Activated CD4-positive, alpha-beta T cell treated with anti-CD3 and anti-CD28 coated beads for 24 hours (primary cell): Measurements from ENCODE around the gene CCNG2.

Experiments
- DNase-seq, 2 donors: peaks; one replicate each; pipeline ENCODE4 v3.0.0-alpha.2; 2020; ENCODE audit warnings: low read depth in 2 of 2

Gene CCNG2

GRCh38 chr4:77146186-77147078, 10.6 kb upstream of the CCNG2 start:
- no peak for DNase-seq

- DNase-seq: no peak
Measured at GRCh38 chr4:77147079-77147782, 9.8 kb upstream of the CCNG2 start.

- DNase-seq: no peak
Measured at GRCh38 chr4:77148078-77148477, 8.9 kb upstream of the CCNG2 start.

- no peak for DNase-seq
Measured at GRCh38 chr4:77149789-77150188, 7.2 kb upstream of the CCNG2 start.

- no peak for DNase-seq
Measured at GRCh38 chr4:77151241-77151640, 5.8 kb upstream of the CCNG2 start.

GRCh38 chr4:77152421-77152820, 4.6 kb upstream of the CCNG2 start:
- DNase-seq: no peak

GRCh38 chr4:77153006-77153405, 4.0 kb upstream of the CCNG2 start:
- DNase-seq: no peak

- no peak for DNase-seq
Measured at GRCh38 chr4:77154065-77154464, 2.9 kb upstream of the CCNG2 start.

- DNase-seq: no peak
Measured at GRCh38 chr4:77154761-77155499, 2.1 kb upstream of the CCNG2 start.

GRCh38 chr4:77155631-77156452, 1.2 kb upstream of the CCNG2 start:
- DNase-seq: no peak

GRCh38 chr4:77156533-77156911, 485 bp upstream of the CCNG2 start:
- DNase-seq: peak; percentile 77 to 91

- peak; percentile 38 to 49 for DNase-seq
Measured at GRCh38 chr4:77157859-77158486, 966 bp downstream of the CCNG2 start.

GRCh38 chr4:77158487-77158861, 1.5 kb downstream of the CCNG2 start:
- no peak for DNase-seq

GRCh38 chr4:77159806-77160205, 2.8 kb downstream of the CCNG2 start:
- no peak for DNase-seq

GRCh38 chr4:77163641-77164040, 6.6 kb downstream of the CCNG2 start:
- DNase-seq: no peak

- DNase-seq: no peak
Measured at GRCh38 chr4:77167173-77167572, 10.2 kb downstream of the CCNG2 start.

GRCh38 chr4:77167866-77168265, 10.9 kb downstream of the CCNG2 start:
- no peak for DNase-seq

GRCh38 chr4:77169481-77169880, 12.5 kb downstream of the CCNG2 start:
- no peak for DNase-seq

- DNase-seq: no peak
Measured at GRCh38 chr4:77170926-77171325, 13.9 kb downstream of the CCNG2 start.

- DNase-seq: no peak
Measured at GRCh38 chr4:77172336-77172735, 15.3 kb downstream of the CCNG2 start.

GRCh38 chr4:77174426-77174825, 17.4 kb downstream of the CCNG2 start:
- DNase-seq: no peak
